ENCODE measurements around the gene R3HDM2.

The R3HDM2 gene

GRCh38 chr12:57237932-57238853, 192.7 kb downstream of the R3HDM2 start:
- no peak for DNase-seq

- DNase-seq: no peak
Measured at GRCh38 chr12:57237596-57237931, 193.3 kb downstream of the R3HDM2 start.

GRCh38 chr12:57236925-57237595, 193.8 kb downstream of the R3HDM2 start:
- DNase-seq: no peak

GRCh38 chr12:57236201-57236924, 194.5 kb downstream of the R3HDM2 start:
- DNase-seq: no peak

GRCh38 chr12:57235728-57236131, 195.1 kb downstream of the R3HDM2 start:
- no peak for DNase-seq

GRCh38 chr12:57235017-57235727, 195.7 kb downstream of the R3HDM2 start:
- no peak for DNase-seq

- no peak for DNase-seq
Measured at GRCh38 chr12:57234571-57235016, 196.2 kb downstream of the R3HDM2 start.

- no peak for DNase-seq
Measured at GRCh38 chr12:57234233-57234570, 196.6 kb downstream of the R3HDM2 start.

GRCh38 chr12:57233357-57234232, 197.2 kb downstream of the R3HDM2 start:
- DNase-seq: no peak

- no peak for DNase-seq
Measured at GRCh38 chr12:57232156-57232756, 198.6 kb downstream of the R3HDM2 start.

GRCh38 chr12:57231276-57232021, 199.4 kb downstream of the R3HDM2 start:
- DNase-seq: no peak

GRCh38 chr12:57230381-57231155, 200.3 kb downstream of the R3HDM2 start:
- no peak for DNase-seq

GRCh38 chr12:57229634-57230380, 201.0 kb downstream of the R3HDM2 start, which contains the start of gene SHMT2:
Gene SHMT2, plus strand, starts transcription at chr12:57229711. Its CDS starts 68 bp downstream, at chr12:57229779.
- DNase-seq: peak; percentile 88

GRCh38 chr12:57229046-57229633, 201.7 kb downstream of the R3HDM2 start:
- DNase-seq: no peak

- no peak for DNase-seq
Measured at GRCh38 chr12:57227315-57228115, 203.3 kb downstream of the R3HDM2 start.

- DNase-seq: no peak
Measured at GRCh38 chr12:57226588-57227314, 204.1 kb downstream of the R3HDM2 start.

- DNase-seq: no peak
Measured at GRCh38 chr12:57225680-57226210, 205.1 kb downstream of the R3HDM2 start.
